HepG2 (cell line): ENCODE measurements around the gene NECTIN2. TPM values are rescaled to one million over a fixed set of nuclear protein-coding genes. Genes with fewer than 3 reads are reported as not detected.

ENCODE experiments used
- ATAD3A ChIP-seq: sonication (generic); formaldehyde crosslinking; IDR thresholded peaks from 2 replicates; pipeline ENCODE4 v1.4.0; 2020; ENCODE audit warnings: missing genetic modification reagents
- GATA4 ChIP-seq: sonication (generic); IDR thresholded peaks from 2 replicates; pipeline ENCODE4 v1.6.1; 2016; ENCODE audit warnings: antibody characterized with exemption, low read depth, borderline replicate concordance
- HMGXB4 ChIP-seq, 2 experiments: sonication (generic) in 1 of 2; formaldehyde crosslinking in 1 of 2; IDR thresholded peaks; 2 replicates each; pipeline versions ENCODE4 v1.4.0 to v1.6.1; 2018 to 2020; ENCODE audit warnings: missing genetic modification reagents in 2 of 2, borderline replicate concordance in 1 of 2, low read depth in 1 of 2, mild to moderate bottlenecking in 1 of 2, missing biosample characterization in 1 of 2
- MNT ChIP-seq: fragments of 450-650 bp; IDR thresholded peaks from 2 replicates; pipeline ENCODE4 v1.6.1; 2016
- MZF1 ChIP-seq: sonication (generic); formaldehyde crosslinking; IDR thresholded peaks from 2 replicates; pipeline ENCODE4 v1.8.1; 2023; ENCODE audit warnings: mild to moderate bottlenecking, missing genetic modification reagents, borderline replicate concordance
- NCOA5 ChIP-seq: sonication (generic); formaldehyde crosslinking; IDR thresholded peaks from 2 replicates; pipeline ENCODE4 v1.4.0; 2020; ENCODE audit warnings: missing genetic modification reagents
- SRF ChIP-seq: IDR thresholded peaks from 2 replicates; pipeline ENCODE4 v1.6.1; 2011; ENCODE audit warnings: mild to moderate bottlenecking, low read depth, low read length, moderate library complexity
- SSRP1 ChIP-seq: IDR thresholded peaks from 2 replicates; pipeline ENCODE4 v1.6.1; 2016; ENCODE audit warnings: control low read depth
- ZBTB8A ChIP-seq: sonication (generic); formaldehyde crosslinking; IDR thresholded peaks from 2 replicates; pipeline ENCODE4 v1.4.0; 2020; ENCODE audit warnings: mild to moderate bottlenecking, low read depth, missing genetic modification reagents, borderline replicate concordance
- ZNF318 ChIP-seq: sonication (generic); formaldehyde crosslinking; IDR thresholded peaks from 2 replicates; pipeline ENCODE4 v1.4.0; 2020; ENCODE audit warnings: mild to moderate bottlenecking, missing genetic modification reagents
- ZNF749 ChIP-seq: sonication (generic); formaldehyde crosslinking; IDR thresholded peaks from 2 replicates; pipeline ENCODE4 v1.8.0; 2022; ENCODE audit warnings: mild to moderate bottlenecking, missing genetic modification reagents, moderate library complexity, borderline replicate concordance
- ZNF770 ChIP-seq: sonication (generic); formaldehyde crosslinking; IDR thresholded peaks from 2 replicates; pipeline ENCODE4 v1.5.0; 2020; ENCODE audit warnings: mild to moderate bottlenecking, missing genetic modification reagents
- polyA plus RNA-seq, 8 experiments: library from polyadenylated mRNA; depleted of rRNA in 3 of 8; stranded (reverse) in 7 of 8; unstranded in 1 of 8; fragments of >200 nt; fragmentation: Illumina TruSeq in 4 of 8; extraction: Trizol in 4 of 8; gene quantifications; 2 replicates each; pipeline versions ENCODE4 v1.2.1 to v1.2.3, GENCODE V29; 2011 to 2016; ENCODE audit warnings: low read depth in 4 of 8, missing spikeins in 1 of 8, mixed read lengths in 1 of 8; ENCODE audit not compliant: insufficient read depth in 1 of 8
- total RNA-seq, 5 experiments: library from RNA; depleted of rRNA; stranded (reverse); fragments of >200 nt; fragmentation: Illumina TruSeq; extraction: Trizol; gene quantifications; 2 replicates each; pipeline ENCODE4 v1.2.3, GENCODE V29; 2016; ENCODE audit warnings: low read depth in 1 of 5
- TF ChIP-seq, protein P1 (sequence below): sonication (generic); formaldehyde crosslinking; IDR thresholded peaks from 2 replicates; pipeline ENCODE4 v1.5.0; 2020; ENCODE audit warnings: mild to moderate bottlenecking, low read depth, missing genetic modification reagents, borderline replicate concordance

NECTIN2 gene
- total and polyA plus RNA-seq, 2 of the 13 experiments (the other 11 are each of a cell fraction or from before 2014, with no cell fraction given) = 75.4 to 114 TPM

DNA sequence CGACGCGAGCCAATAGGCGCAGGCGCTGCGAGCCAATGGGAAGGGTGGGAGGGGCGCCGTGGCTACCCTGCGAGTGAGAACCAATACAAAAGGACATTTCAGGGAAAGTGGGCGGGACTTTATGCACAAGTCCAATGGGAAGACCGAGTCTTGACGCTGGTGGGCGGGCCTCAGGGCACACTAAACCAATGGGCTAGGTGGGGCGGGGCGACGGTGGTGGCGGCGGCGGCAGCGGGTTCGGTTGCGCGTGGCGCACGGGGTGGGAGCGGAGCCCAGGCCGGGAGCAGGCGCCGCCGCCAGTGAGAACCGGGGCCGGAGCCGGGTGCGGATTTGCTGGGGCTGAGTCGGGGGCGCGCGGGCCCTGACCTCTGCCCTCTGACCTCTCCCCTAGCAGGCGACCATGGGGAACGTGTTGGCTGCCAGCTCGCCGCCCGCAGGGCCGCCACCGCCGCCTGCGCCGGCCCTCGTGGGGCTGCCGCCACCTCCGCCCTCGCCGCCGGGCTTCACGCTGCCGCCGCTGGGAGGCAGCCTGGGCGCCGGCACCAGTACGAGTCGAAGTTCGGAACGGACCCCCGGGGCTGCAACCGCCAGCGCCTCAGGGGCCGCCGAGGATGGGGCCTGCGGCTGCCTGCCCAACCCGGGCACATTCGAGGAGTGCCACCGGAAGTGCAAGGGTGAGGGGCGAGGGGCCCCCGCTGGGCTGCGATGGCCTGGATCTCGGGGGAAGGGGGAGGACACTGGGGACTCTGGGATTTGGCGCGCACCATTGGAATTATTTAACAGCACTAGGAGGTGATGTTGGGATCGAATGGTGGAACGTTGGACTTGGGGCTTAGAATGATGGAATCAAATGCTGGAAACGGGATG, 45.2 kb downstream of the NECTIN2 start, which contains the start of gene TOMM40 (continued):
- TF ChIP-seq ZNF318 (CRISPR knock-in tag) = no peak
- TF ChIP-seq ATAD3A (CRISPR knock-in tag) = no peak
- TF ChIP-seq ZBTB8A (CRISPR knock-in tag) = no peak
- TF ChIP-seq SRF = no peak
- TF ChIP-seq, protein P1, sequence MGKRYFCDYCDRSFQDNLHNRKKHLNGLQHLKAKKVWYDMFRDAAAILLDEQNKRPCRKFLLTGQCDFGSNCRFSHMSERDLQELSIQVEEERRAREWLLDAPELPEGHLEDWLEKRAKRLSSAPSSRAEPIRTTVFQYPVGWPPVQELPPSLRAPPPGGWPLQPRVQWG (CRISPR knock-in tag) = no peak
- TF ChIP-seq GATA4 = no peak
- TF ChIP-seq MZF1 = no peak
- TF ChIP-seq MNT = no peak; the same call in 1 of the 2 replicates
- 0 out of 4 replicates have a peak, but pooled peaks of 1 of the 2 experiments have one; percentile 13 for TF ChIP-seq HMGXB4 (CRISPR knock-in tag; IDR thresholded peaks at IDR 0.05; ENCODE audit: borderline replicate concordance in 1 of 2, low read depth in 1 of 2)
- TF ChIP-seq SSRP1 (CRISPR knock-in tag) = no peak
- TF ChIP-seq ZNF749 (CRISPR knock-in tag) = peak; percentile 64; the same call in 1 of the 2 replicates
- no peak for TF ChIP-seq ZNF770 (CRISPR knock-in tag)
- TF ChIP-seq NCOA5 (CRISPR knock-in tag) = no peak
